Upper lobe of left lung (tissue), 6 donors: ENCODE measurements around the gene C1orf87. TPM values are rescaled to one million over a fixed set of nuclear protein-coding genes. Genes with fewer than 3 reads are reported as not detected.
A peak's percentile ranks its signal among the peaks of the same experiment; 100 is the strongest.

Source experiments
- ATAC-seq, 2 donors: fragments of 200-7000 bp; cut with Tn5 transposase; one replicate each; pipeline ENCODE4 v1.9.1; 2022; ENCODE audit warnings: mild to moderate bottlenecking in 2 of 2, moderate library complexity in 2 of 2; ENCODE audit not compliant: low FRiP score in 2 of 2
- DNase-seq, 2 donors: peaks; one replicate each; pipeline ENCODE4 v3.0.0-alpha.2; 2019 to 2020
- H3K27ac ChIP-seq, 4 donors: fragments of 200-600 bp; sonication (generic); one replicate each; pipeline ENCODE4 v1.5.1; 2016 to 2019
- H3K27me3 ChIP-seq, 4 donors: fragments of 200-600 bp; sonication (generic); one replicate each; pipeline ENCODE4 v1.5.1; 2017 to 2019
- H3K36me3 ChIP-seq, 4 donors: fragments of 200-600 bp; sonication (generic); one replicate each; pipeline ENCODE4 v1.5.1; 2016 to 2019
- H3K4me1 ChIP-seq, 4 donors: fragments of 200-600 bp; sonication (generic); one replicate each; pipeline ENCODE4 v1.5.1; 2018 to 2019
- H3K4me3 ChIP-seq, 4 donors: fragments of 200-600 bp; sonication (generic); one replicate each; pipeline ENCODE4 v1.5.1; 2017 to 2019; ENCODE audit warnings: mild to moderate bottlenecking in 2 of 4, moderate library complexity in 1 of 4
- H3K9me3 ChIP-seq, 4 donors: fragments of 200-600 bp; sonication (generic); one replicate each; pipeline ENCODE4 v1.5.1; 2018 to 2019
- CTCF ChIP-seq, 6 experiments: fragments of 450-650 bp in 4 of 6; fragments of 200-600 bp in 2 of 6; sonication (generic) in 2 of 6; IDR thresholded peaks; one replicate each; pipeline ENCODE4 v1.5.1; 2016 to 2019; ENCODE audit warnings: antibody characterized with exemption in 6 of 6
- EP300 ChIP-seq, 4 donors: sonication (generic); formaldehyde crosslinking; IDR thresholded peaks; one replicate each; pipeline ENCODE4 v1.5.1; 2017; ENCODE audit warnings: antibody characterized with exemption in 4 of 4, control low read depth in 2 of 4
- POLR2A ChIP-seq, 4 donors: fragments of 450-650 bp; IDR thresholded peaks; one replicate each; pipeline ENCODE4 v1.5.1; 2016 to 2017; ENCODE audit warnings: antibody characterized with exemption in 4 of 4, mild to moderate bottlenecking in 2 of 4
- POLR2AphosphoS5 ChIP-seq, 2 donors: sonication (generic); formaldehyde crosslinking; IDR thresholded peaks; one replicate each; pipeline ENCODE4 v1.5.1; 2017; ENCODE audit warnings: antibody characterized with exemption in 2 of 2
- WGBS, 2 donors: methylation state at CpG; one replicate each; pipeline ENCODE4 v1.1.5; 2017 to 2018; 5-methylcytosine and 5-hydroxymethylcytosine counted together
- total RNA-seq, 6 donors: library from RNA; depleted of rRNA in 4 of 6; stranded (reverse); fragments of >200 nt in 4 of 6; gene quantifications; one replicate each; pipeline versions ENCODE4 v1.1.0 to v1.2.1, GENCODE V29; 2016 to 2021
- donor health status: DM: no; HTN: no; CAD: no; lungs with moderate emphysema.
- donor health status: DM: no; HTN: yes; CAD: no; lungs with severe emphysema.

Gene C1orf87
- total RNA-seq, 6 donors from 2014 or later, result 0.40 to 26.1 (median 4.8) TPM

GRCh38 chr1:60041783-60042182 is 31.8 kb downstream of the C1orf87 start:
- Histone ChIP-seq H3K4me1 (no peaks in the 10 kb centered on the region), H3K27me3 (no peaks in the 10 kb centered on the region), H3K4me3 (no peak overlapping the region), H3K36me3 (no peaks in the 10 kb centered on the region), H3K9me3 (no peaks in the 10 kb centered on the region), H3K27ac (no peak overlapping the region)
- 53 to 54% methylated on average over 2 of the region's 2 CpGs for WGBS, 2 donors
- ATAC-seq, result no peak
- no peak for DNase-seq
- TF ChIP-seq POLR2A (IDR thresholded peaks at IDR 0.05), result no peak
- TF ChIP-seq POLR2AphosphoS5 (IDR thresholded peaks at IDR 0.05), result no peak

- TF ChIP-seq CTCF (IDR thresholded peaks at IDR 0.05), result no peak
- TF ChIP-seq POLR2A (IDR thresholded peaks at IDR 0.05), result no peak
- TF ChIP-seq EP300 (IDR thresholded peaks at IDR 0.05), result no peak
- ATAC-seq (no peak), DNase-seq (no peak)
- no peaks in the 10 kb centered on the region for H3K36me3 ChIP-seq
- no peak overlapping the region for H3K27ac ChIP-seq
- 94 to 96% methylated on average over 1 of the region's 1 CpG for WGBS, 2 donors
- no peak overlapping the region for H3K4me3 ChIP-seq
- no peaks in the 10 kb centered on the region for H3K4me1 ChIP-seq
- no peaks in the 10 kb centered on the region for H3K27me3 ChIP-seq
- H3K9me3 ChIP-seq, result no peaks in the 10 kb centered on the region
Measured at GRCh38 chr1:60037669-60038068, 35.9 kb downstream of the C1orf87 start.

DNA sequence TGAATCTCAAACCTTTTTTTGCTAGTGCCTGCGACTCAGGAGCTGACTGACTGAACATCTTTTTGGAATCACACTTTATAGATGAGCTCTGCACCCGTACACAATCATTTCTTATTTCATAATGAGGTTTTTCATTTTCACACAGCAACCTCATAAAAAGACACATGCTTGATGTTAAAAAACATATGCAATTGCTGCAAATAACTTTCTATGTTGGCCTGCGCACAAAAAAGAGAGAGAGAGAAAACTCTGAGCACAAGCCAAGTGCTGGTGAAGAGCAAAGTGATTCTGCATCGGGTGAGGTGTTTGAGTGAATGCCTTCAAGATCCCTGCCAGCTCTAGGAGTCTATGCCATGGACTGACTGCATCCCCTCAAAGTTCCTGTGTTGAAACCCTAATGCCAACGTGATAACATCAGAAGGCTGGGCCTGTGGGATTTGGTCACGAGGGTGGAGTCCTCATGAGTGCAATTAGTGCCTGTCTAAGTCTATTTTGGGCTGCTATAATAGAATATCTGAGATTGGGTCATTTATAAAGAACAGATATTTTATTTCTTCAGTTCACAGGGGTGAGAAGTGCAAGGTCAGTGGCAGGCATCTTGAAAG is 36.6 kb downstream of the C1orf87 start:
- ATAC-seq (no peak), DNase-seq (no peak)
- 82 to 87% methylated on average over 6 of the region's 6 CpGs for WGBS, 2 donors
- no peaks in the 10 kb centered on the region for H3K36me3 ChIP-seq
- no peaks in the 10 kb centered on the region for H3K9me3 ChIP-seq
- H3K4me3 ChIP-seq, result no peak overlapping the region
- no peaks in the 10 kb centered on the region for H3K4me1 ChIP-seq
- TF ChIP-seq EP300 (IDR thresholded peaks at IDR 0.05), result no peak
- TF ChIP-seq CTCF (IDR thresholded peaks at IDR 0.05), result no peak
- no peak for TF ChIP-seq POLR2A (IDR thresholded peaks at IDR 0.05)
- TF ChIP-seq POLR2AphosphoS5 (IDR thresholded peaks at IDR 0.05), result no peak
- no peak overlapping the region for H3K27ac ChIP-seq
- no peaks in the 10 kb centered on the region for H3K27me3 ChIP-seq

- TF ChIP-seq CTCF (IDR thresholded peaks at IDR 0.05) (no peak), POLR2A (IDR thresholded peaks at IDR 0.05) (no peak), POLR2AphosphoS5 (IDR thresholded peaks at IDR 0.05) (no peak), EP300 (IDR thresholded peaks at IDR 0.05) (no peak)
- no peak for DNase-seq
- Histone ChIP-seq H3K27me3 (no peaks in the 10 kb centered on the region), H3K4me1 (no peaks in the 10 kb centered on the region), H3K27ac (no peak overlapping the region), H3K36me3 (no peaks in the 10 kb centered on the region), H3K4me3 (no peak overlapping the region), H3K9me3 (no peaks in the 10 kb centered on the region)
- WGBS, 2 donors, result 41 to 92% methylated on average over 2 of the region's 2 CpGs
- ATAC-seq, result no peak
Measured at GRCh38 chr1:60035921-60036320, 37.6 kb downstream of the C1orf87 start.

GRCh38 chr1:60034999-60035398 is 38.6 kb downstream of the C1orf87 start:
- Histone ChIP-seq H3K27me3 (no peaks in the 10 kb centered on the region), H3K36me3 (no peaks in the 10 kb centered on the region), H3K27ac (no peak overlapping the region), H3K9me3 (no peaks in the 10 kb centered on the region), H3K4me1 (no peaks in the 10 kb centered on the region), H3K4me3 (no peak overlapping the region)
- TF ChIP-seq EP300 (IDR thresholded peaks at IDR 0.05), result no peak
- TF ChIP-seq POLR2AphosphoS5 (IDR thresholded peaks at IDR 0.05), result no peak
- no peak for TF ChIP-seq CTCF (IDR thresholded peaks at IDR 0.05)
- no peak for TF ChIP-seq POLR2A (IDR thresholded peaks at IDR 0.05)
- DNase-seq, result no peak
- WGBS, 2 donors, result 71 to 73% methylated on average over 2 of the region's 2 CpGs
- peak in 1 of 2 donors; percentile 54 for ATAC-seq
